Measurements from ENCODE around the gene CERS6.
A peak's percentile ranks its signal among the peaks of the same experiment; 100 is the strongest.

Gene CERS6

DNA sequence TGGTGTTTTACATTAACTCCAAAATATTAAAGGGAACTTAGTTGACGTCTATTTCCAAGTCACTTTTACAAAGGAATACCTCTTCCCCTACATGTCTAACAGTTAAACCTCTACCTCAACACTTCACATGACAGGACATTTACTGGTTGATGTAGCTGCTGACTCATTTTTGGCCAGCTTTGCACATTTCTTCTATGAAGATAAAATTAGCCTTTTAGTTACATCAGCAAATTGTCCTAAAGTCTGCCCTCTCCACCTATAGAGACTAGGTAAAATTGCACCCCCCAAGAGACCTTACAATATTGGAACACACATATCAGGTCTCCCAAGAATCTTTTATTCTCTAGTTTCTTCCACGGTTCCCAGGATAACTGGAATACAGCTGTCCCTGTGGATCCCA, 10.1 kb upstream of the CERS6 start:
- DNase-seq = no peak

DNA sequence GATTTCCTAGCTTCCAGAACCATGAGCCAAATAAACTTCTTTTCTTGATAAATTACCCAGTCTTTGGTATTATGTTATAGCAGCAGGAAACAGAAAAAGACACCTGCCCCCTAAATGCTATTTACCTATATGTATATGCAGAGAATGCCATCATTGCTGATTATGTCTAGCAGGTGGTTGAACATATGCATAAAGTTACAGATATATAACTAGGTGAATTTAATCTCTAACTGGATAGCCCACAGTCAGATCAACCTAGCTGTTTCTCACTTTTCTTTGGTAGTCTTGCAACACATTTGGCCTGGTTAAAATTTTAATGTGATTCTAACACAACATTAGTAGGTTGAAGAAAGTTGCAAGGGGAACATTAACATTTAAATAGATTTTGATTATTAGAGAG, 7.1 kb upstream of the CERS6 start:
- no peak for DNase-seq

DNA sequence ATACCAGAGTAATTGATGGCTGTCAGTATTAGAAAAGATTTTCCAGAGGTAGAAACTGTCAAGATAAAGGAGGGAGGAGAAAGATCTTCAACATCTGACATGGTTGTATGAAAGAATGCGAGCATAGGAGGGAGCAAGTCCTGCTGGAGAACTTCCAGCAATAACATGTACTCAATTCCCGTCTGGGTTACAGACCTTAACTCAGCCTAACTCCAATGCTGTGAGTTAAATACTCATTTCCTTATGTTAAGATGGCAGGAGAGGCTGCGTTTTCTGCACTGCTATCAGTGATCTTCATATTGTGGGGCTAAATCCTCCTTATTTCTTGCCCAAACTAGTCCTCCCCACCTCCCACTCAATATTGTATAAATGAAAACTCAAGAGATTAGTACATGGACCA, 6.7 kb upstream of the CERS6 start:
- DNase-seq = no peak

DNA sequence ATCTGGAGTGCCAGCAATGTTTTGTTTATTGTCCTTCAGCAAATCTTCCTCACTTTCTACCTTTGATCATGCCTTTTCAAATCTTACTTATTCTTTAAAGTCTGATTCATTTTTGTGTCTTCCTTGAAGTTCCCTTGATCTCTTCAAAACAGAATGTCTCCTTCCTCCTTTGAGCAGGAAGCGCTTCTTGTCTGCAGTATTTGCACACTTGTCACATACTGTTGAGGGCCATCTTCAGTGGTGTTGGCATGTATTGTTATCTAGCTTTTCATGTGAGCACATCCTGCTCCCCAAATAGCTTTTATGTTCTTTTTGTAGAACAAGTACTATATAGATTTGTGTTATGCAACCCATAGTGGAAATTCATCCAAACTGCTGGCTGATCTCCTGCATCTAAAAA, 5.9 kb upstream of the CERS6 start:
- no peak for DNase-seq

DNA sequence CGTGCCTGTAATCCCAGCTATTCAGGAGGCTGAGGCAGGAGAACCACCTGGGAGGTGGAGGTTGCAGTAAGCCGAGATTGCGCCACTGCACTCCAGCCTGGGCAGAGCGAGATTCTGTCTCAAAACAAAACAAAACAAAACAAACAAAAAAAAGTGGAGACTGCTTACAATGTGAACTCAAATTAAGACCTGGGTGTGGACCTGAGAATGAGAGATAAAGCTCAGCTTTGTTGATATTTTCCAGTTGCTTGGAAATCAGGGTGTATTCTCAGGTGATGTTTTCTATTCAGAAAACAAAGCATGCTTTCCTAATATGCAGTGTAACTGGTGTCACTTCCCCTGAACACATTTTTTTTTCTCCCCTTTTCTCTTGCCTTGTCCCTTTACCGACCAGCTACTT, 5.3 kb upstream of the CERS6 start:
- DNase-seq = no peak

DNA sequence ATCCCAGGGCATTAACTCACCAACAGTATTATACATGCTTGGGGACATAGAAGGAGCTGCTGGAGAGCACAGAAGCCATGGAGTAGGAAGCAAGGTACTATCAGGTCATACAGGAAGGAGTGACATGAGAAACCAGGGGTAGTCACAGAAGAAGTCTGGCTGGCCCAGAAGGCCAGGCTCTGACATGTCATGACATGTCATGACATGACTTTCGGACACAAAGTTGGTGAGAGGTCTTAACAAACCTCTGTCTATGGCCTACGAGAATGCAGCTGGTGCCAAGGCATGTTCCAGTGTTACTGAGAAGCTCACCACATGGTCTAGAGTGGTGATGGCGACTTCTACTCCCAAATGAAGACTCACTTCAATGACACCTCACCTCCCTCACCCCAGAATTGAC, 3.3 kb upstream of the CERS6 start:
- DNase-seq = no peak

DNA sequence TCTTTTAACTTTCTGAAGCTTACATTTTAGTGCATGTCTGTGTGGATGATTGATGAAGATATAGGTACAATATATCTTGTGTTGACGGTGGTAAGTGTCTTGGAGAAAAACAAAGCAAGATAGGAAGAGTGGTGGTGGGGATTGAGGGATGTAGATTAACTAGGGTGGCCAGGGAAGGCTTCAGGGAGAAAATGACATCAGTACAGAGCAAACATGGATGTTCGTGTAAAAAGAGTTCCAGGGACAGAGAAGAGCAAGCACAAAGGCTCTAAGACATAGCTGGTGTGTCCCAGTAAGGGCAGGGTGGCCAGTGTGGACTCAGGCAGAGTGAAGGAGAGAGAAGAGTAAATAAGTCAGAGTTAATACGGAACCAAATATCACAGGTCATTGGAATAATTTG, 2.7 kb upstream of the CERS6 start:
- DNase-seq = no peak

DNA sequence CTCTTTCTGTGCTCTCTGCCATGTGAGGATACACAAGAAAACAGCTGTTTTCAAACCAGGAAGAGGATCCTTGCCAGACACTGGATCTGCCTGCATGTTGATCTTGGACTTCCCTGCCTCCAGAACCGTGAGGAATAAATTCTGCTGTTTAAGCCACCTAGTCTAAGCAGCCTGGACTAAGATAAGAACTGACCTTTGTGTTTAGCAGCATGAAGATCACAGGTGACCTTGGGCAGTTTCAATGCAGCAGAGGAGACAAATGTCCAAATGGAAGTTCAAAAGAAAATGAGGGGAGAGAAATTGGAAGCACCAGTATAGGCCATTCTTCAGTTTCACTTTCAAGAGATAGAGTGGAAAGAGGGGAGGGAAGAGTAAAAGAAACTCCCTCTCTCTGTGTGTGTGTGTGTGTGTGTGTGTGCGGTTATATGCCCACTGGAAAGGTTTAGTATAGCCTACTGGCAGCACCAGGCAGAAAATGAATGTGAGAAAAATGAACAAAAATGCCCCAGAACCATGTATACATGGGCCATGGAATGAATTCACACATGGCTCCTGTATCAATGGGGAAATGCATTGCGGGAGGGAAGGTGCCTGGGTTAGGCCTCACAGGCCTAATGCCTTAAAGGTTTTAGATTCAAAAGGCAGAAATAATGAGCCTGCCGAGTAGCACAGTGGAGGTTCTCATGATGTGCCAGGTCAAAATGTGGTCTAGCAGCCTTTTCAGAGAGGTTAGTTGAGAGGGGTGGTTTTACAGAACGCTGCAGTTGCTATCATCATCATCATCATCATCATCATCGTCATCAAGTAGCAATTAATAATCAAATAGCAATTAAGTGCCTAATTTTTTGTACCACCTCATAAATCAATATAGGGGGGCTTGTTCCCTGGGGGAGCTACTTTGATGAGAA, 1.1 kb upstream of the CERS6 start:
- DNase-seq = no peak

DNA sequence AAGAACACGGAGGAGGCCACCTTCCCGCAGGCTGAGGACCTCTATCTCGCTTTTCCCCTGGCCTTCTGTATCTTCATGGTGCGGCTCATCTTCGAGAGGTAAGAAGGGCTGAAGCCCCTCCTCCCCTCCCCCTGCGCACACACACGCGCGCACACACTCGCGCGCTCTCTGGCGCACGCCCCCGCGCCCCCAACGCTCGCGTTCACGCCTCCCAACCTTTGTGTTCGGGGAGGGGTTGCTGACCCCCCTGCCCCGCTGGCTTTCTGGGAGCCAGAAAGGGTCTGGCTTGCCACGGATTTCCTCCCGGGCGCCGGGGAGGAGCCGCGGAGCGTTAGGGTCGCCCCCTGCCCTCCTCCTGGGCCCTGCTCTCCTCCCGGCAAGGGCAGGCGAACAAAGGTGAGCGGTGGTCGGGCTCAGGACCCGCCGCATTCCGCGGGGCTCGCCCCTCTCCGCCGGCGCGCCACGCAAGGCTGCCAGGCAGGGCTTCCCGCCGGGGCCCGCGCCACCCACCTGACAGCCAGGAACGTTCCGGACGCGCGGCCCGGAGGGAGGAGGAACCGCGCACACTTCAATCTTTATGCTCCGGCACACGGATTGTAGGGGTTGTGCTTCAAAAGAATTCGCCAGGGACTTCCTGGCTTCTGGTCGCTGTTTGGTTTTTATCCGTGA, 583 bp downstream of the CERS6 start:
- DNase-seq = peak; percentile 34

DNA sequence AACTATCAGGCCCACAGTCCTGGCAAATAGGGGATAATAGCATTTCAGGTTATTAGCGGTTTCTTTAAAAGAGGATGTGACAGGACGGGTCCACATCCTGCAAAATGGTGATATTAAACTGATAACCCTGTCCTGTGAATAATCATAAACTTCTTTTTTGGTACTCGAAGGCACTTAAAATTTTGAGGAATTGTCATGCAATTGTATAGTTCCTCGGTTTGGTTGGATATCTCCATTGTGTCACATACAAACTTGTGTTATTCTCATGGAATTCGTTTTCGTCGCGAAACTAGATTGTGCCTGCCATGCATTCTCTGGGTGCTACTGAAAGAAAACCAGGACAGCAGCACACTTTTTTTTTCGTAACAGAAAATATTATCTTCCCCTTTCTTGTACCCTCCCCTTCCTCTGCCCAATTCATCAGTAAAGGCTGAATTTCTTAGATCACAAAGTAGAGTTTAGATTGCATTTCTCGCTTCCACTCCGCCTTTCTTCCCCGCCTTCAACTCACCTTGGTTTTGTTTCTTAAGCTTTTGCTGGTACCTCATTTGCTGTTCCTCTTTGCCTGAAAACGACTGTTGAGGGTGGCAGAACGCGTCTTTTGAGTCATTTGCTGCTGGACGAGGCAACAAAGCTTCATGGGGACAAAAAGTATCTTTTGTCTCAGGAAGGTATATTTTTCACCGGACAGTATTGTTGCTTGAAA, 1.3 kb downstream of the CERS6 start:
- DNase-seq = peak; percentile 28

DNA sequence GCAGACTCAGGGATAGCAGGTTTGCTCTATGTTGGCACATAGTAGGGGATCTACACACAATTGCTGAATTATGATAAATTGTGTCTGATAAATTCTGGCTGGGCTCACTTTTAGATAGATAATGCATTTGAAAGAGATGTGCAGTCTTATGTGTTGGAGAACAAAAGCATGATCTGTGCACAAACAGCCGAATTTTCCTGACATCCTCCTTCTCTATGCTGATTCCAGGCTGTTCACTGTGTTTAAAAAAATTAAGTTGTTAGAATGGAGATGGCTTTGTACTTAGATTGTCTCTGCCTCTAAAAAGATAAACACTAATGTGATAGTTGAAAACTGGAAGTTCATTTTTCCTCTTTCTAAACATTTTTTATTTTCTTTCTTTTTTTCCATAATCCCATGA, 2.1 kb downstream of the CERS6 start:
- no peak for DNase-seq

DNA sequence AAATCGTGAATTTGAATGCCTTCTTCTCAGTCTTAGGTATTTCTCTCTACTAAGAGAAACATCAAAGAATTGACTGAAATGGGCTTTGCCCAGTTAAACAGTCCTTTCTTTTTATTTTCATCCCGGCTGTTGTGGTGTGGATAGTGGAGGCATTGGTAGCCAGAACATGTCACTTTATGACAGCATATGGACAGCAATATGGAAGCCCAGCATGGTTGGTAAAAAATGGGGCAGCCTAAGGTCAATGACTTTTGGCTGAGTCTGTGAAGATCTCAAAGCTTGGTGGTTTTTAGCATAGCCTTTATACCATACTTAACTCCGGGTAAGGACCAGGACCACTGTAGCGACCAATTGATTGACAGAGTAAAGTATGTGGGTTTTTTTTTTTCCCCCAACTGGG, 3.2 kb downstream of the CERS6 start:
- no peak for DNase-seq

DNA sequence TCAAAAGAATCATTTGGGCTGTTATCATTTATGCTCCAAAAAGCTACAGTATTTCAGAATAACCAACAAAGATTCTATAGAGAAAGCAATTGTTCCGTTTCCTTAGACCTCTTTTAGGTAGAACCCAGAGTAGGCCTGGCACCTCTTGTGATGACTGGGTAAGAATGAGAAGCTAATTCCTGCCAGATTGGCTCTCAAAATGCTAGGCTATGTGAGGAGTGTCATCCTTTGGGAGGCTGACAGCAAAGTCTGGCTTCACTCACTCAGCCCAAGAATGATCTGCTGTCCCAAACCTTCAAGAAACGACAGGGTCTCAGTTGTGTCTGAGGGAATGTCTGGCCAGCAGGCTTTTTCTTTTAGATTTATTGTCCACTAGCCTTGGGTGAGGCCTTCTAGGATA, 4.5 kb downstream of the CERS6 start:
- no peak for DNase-seq

DNA sequence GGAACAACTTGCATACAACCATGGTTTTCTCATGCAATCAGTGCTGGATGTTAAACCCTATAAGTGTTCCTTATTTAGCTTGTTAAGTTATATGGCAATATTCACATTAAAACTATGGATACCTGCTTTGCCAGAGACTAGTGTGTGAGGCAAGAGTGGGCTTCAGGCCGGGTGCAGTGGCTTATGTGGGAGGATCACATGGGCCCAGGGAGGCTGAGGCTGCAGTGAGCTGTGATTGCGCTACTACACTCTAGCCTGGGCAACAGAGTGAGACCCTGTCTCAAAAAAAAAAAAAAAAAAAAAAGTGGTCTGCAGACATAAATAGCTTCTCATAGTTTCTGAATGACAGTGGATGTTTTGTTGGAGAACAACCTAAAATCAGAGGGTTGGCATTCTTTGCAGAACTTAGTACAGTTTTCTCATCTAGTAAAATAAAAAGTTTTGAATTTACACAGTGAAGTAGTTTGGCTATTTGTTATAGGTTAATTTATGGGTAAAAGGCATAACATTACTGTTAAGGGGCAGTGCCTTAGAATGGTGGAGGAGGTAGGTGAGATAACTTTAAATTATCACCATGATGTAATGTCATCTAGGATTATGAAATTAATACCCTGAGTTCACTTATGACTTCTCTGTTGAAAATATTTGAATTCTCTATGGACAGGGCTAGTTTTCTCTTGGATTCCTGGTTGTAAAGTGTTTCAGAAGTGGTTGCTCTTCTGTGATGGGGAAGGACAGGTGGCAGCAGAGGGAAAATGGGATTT, 5.3 kb downstream of the CERS6 start:
- DNase-seq = no peak

DNA sequence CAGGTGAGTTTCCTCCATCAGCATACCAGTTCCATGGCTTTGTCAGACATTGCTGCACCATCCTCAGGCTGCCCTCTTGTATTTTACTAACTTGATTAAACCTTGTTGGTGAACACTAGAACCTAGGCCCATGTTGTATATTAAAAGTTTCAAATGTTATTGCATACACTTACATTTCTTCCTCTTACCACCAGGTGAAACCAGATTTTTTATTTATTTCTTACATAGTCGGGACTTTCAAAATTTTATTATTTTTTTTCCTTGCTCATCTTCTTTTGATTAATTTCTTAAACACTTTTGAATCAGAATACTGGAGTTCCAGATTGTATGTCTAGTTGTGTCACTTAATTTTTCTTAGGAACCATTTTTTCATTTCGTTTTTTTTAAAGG, 5.9 kb downstream of the CERS6 start:
- DNase-seq = no peak

DNA sequence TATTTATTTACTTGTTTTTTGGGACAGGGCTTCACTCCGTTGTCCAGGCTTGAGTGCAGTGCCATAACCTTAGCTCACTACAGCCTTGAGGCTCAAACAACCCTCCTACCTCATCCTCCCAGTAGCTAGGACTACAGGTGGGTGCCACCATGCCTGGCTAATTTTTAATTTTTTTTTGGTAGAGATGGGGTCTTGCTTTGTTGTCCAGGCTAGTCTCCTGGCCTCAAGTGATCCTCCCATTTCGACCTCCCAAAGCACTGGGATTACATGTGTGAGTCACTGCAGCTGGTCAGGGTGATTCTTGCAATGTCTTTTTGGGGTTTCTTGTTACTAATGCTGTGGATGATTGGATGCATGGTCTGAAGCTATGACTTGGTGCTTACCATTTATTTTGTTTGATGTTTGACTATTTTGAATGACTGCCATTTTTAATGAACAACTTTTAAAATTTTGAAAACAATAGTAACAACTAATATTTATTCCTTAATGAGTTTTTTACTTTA, 6.5 kb downstream of the CERS6 start:
- DNase-seq = no peak

DNA sequence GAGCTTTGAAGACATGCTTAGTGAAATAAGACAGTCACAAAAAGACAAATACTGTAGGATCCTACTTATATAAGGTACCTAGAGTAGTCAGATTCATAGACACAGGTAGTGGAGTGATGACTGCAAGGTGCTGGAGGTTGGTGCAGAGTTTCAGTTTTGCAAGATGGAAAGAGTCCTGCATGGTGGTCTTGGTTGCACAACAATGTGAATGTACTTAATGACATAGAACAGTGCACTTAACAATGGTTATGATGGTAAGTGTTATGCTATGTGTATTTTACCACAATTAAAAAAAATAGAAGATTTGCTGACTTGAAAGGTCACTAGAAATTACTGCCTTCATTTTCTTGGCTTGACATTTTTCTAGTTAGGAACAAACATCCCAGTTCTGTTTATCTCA, 9.5 kb downstream of the CERS6 start:
- DNase-seq = no peak

DNA sequence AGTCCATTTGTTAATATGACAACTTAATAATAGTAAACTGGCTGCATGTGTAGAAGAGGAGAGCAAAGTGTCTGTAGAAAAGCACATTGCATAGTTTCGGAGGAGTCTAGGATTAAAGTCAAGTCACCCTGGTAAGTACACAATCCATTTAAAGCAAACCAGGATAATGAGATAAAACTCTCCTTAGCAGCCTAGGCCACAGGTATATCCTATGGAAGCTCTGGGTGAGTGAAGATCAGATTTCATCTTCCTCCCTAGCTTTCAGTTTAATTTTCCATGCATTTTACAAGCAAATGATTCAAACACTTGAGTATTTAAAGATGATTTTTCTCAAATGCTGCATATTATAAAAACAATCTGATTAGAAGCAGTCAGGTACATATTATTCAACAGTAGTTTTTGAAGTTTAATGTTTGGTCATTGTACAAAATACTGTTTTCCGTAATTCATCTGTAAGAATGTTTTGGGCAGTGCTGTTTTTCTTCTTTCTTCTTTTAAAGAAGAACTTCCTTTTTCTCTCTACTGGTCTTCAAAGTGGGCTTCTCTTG, 10.2 kb downstream of the CERS6 start:
- DNase-seq = no peak

DNA sequence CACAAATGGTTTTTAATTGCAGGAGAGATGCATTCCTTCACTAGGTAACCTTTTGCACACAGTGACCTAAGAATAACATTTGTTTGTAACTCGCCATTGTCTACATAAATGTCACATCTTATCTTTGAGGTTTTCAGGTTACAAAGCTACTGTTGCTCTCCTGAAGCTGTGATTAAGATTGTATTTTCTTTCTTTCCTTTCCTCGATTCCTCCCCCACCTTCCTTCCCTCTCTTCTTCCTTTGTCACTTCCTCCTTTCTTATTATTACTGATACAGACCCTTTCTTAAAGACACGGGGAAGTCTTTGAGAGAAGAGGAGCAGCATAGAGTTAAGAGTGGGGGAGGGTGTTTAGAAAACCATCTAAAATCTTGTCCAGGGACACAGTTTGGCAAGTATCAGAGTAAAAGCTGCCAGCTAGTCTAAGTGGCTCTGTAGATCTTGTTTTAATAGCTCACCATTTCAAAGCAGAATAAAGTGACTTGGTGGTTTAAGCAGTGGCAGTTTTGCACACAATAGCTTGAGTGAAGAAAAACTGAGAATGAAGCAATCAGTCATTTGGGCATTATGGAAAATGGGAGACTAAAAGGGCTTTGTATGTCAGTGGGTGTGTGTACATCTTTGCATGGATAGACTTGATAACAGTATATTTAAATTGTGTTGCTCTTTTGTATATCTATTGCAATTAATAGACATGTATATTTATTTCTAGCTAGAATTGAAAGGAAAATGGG, 10.9 kb downstream of the CERS6 start:
- DNase-seq = no peak

DNA sequence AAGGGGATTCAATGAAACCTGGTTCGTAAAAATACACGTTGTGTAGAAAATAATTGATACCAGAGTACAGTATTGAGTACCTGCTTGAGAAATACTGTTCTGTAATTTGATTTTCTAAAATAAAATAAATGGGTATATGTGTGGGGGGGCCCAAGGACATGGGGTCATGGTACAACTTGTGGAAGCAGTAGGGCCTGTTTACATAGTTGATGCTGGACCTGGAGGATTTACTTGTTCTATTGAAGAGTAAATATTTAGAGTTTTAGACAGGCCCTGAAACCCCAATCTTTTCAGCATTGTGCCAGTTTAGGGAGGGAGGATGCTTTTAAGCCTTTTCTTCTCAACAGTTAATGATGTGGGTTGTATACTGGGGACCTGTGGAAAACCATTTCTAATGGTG, 11.7 kb downstream of the CERS6 start:
- DNase-seq = no peak

DNA sequence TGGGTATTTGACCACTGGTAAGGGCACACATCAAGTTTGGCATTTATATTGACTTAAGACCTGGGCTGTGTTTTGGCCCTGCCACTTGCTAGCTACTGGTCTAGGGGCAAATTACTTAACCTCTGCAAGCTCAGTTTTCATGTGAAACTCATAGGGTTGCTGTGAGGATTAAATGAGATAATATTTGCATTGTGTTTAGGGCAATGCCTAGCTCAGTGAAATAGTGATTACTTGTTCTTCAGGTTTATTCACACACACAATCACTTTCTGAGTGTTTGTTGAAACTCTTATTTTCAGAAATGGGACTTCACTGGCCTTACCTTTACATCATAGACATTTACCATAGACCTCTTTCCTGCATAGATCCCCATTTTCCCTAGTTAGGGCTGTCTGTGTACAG, 12.3 kb downstream of the CERS6 start:
- DNase-seq = no peak
